Prostate gland (tissue), 2 donors: ENCODE data around the gene CLEC12A. TPM values are rescaled to one million over a fixed set of nuclear protein-coding genes. Genes with fewer than 3 reads are reported as not detected.
"Not testable (repeated sequence)": the region's sequence is repeated elsewhere in the genome, so short reads cannot be mapped to it uniquely, and the experiment has no call there.

Experiments
- DNase-seq: peaks from one replicate; pipeline ENCODE4 v3.0.0-alpha.2; 2019; ENCODE audit warnings: low spot score
- H3K27ac ChIP-seq, 2 donors: fragments of 200-600 bp; sonication (generic); 2 replicates each; pipeline ENCODE4 v1.5.1; 2017 to 2019
- H3K27me3 ChIP-seq: fragments of 200-600 bp; sonication (generic); replicated peaks from 2 replicates; pipeline ENCODE4 v1.5.1; 2019; ENCODE audit not compliant: insufficient read depth
- H3K36me3 ChIP-seq, 2 donors: fragments of 200-600 bp; sonication (generic); 1 replicate in 1 of 2; 2 replicates in 1 of 2; pipeline versions ENCODE4 v1.5.1 to v1.8.1; 2017 to 2019
- H3K4me1 ChIP-seq: fragments of 200-600 bp; sonication (generic); replicated peaks from 2 replicates; pipeline ENCODE4 v1.5.1; 2019
- H3K4me3 ChIP-seq, 2 donors: fragments of 200-600 bp; sonication (generic); 2 replicates each; pipeline ENCODE4 v1.5.1; 2017 to 2019
- H3K9me3 ChIP-seq: fragments of 200-600 bp; sonication (generic); 2 replicates; pipeline ENCODE4 v1.5.1; 2017
- POLR2A ChIP-seq: fragments of 450-650 bp; IDR thresholded peaks from one replicate; pipeline ENCODE4 v1.6.1; 2016; ENCODE audit warnings: antibody characterized with exemption, mild to moderate bottlenecking
- POLR2AphosphoS5 ChIP-seq: sonication (generic); formaldehyde crosslinking; IDR thresholded peaks from one replicate; pipeline ENCODE4 v1.6.1; 2017; ENCODE audit warnings: antibody characterized with exemption
- WGBS: methylation state at CpG from one replicate; pipeline ENCODE4 v1.1.5; 2018; 5-methylcytosine and 5-hydroxymethylcytosine counted together
- intact Hi-C: fragments of 100-400 bp; cut with DNase I; formaldehyde crosslinking; loops from one replicate; pipeline ENCODE4 v1.14.2; 2022
- total RNA-seq, 2 donors: library from RNA; depleted of rRNA; stranded (reverse); fragments of >200 nt; gene quantifications; one replicate each; pipeline ENCODE4 v1.1.0, GENCODE V29; 2016
- TF ChIP-seq, protein P1 (sequence below), 4 experiments: fragments of 200-600 bp in 2 of 4; fragments of 450-650 bp in 2 of 4; sonication (generic) in 2 of 4; IDR thresholded peaks; 1 replicate in 3 of 4; 2 replicates in 1 of 4; pipeline ENCODE4 v1.5.1; 2016 to 2019; ENCODE audit warnings: antibody characterized with exemption in 4 of 4, mild to moderate bottlenecking in 2 of 4, moderate library complexity in 2 of 4

Gene CLEC12A
- total RNA-seq, 2 donors from 2014 or later = 0.18 TPM; not detected in 1

DNA sequence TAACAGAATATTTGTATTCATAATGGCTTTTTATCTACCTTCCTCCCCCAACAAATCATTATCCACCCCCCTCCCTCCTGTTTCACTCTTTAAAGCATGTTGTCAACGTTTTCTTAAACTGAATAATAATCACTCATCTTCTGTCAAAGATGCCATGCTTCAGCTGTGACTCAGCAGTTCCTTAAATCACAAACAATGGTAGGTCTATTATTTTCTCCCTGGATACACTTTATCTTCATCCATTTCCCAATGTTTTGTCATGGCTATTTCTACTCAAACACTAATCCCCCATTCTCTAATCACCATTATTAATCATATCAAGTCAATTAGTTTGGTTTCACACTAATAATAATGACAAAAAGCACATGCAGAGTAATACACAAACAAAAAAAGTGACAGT lies 45.7 kb downstream of the CLEC12A start:
- no peak for TF ChIP-seq POLR2AphosphoS5
- no peak for DNase-seq
- Histone ChIP-seq H3K9me3 (no peaks in the 10 kb centered on the region), H3K4me3 (no peak overlapping the region), H3K27ac (no peak overlapping the region), H3K4me1 (no peaks in the 10 kb centered on the region), H3K36me3 (no peaks in the 10 kb centered on the region), H3K27me3 (no peaks in the 10 kb centered on the region)
- WGBS = 15% methylated on average over 1 of the region's 1 CpG
- intact Hi-C loops = no loop called here

DNA sequence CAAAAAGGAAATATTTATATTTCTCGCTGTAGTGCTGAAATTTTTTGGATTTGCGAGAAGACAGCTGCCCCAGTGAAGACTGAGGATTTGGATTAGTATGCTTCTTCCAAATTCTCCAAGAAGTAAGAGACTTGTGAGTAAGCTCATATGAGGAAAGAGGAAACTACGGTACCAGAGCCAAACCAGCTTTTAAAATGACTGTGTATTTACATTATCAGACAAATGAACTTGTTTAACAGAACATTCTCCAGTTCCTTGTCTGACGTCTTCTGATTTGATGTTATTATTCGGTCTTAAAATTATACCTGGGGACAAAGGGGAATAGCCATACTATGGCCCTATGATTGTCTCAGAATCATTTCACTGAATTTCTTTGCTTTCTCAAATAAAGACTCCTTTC lies 47.2 kb downstream of the CLEC12A start:
- H3K27me3 ChIP-seq = no peaks in the 10 kb centered on the region
- intact Hi-C loops = no loop called here
- H3K27ac ChIP-seq = no peak overlapping the region
- no peaks in the 10 kb centered on the region for H3K9me3 ChIP-seq
- WGBS = 36% methylated on average over 5 of the region's 5 CpGs
- TF ChIP-seq POLR2A = no peak
- TF ChIP-seq POLR2AphosphoS5 = peak; percentile 57
- TF ChIP-seq, protein P1, sequence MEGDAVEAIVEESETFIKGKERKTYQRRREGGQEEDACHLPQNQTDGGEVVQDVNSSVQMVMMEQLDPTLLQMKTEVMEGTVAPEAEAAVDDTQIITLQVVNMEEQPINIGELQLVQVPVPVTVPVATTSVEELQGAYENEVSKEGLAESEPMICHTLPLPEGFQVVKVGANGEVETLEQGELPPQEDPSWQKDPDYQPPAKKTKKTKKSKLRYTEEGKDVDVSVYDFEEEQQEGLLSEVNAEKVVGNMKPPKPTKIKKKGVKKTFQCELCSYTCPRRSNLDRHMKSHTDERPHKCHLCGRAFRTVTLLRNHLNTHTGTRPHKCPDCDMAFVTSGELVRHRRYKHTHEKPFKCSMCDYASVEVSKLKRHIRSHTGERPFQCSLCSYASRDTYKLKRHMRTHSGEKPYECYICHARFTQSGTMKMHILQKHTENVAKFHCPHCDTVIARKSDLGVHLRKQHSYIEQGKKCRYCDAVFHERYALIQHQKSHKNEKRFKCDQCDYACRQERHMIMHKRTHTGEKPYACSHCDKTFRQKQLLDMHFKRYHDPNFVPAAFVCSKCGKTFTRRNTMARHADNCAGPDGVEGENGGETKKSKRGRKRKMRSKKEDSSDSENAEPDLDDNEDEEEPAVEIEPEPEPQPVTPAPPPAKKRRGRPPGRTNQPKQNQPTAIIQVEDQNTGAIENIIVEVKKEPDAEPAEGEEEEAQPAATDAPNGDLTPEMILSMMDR (IDR thresholded peaks at IDR 0.05) = no peak
- peak; percentile 15 for DNase-seq
- H3K4me1 ChIP-seq = no peaks in the 10 kb centered on the region
- H3K36me3 ChIP-seq = no peaks in the 10 kb centered on the region
- no peak overlapping the region for H3K4me3 ChIP-seq

- intact Hi-C loops = no loop called here
- no peaks in the 10 kb centered on the region for H3K36me3 ChIP-seq
- H3K4me3 ChIP-seq = no peak overlapping the region
- no peak overlapping the region for H3K27ac ChIP-seq
- DNase-seq = no peak
- TF ChIP-seq, protein P1 (IDR thresholded peaks at IDR 0.05) = no peak
- no peak for TF ChIP-seq POLR2A
- TF ChIP-seq POLR2AphosphoS5 = no peak
- H3K4me1 ChIP-seq = no peaks in the 10 kb centered on the region
- no peaks in the 10 kb centered on the region for H3K9me3 ChIP-seq
- WGBS = 81% methylated on average over 3 of the region's 3 CpGs
- no peaks in the 10 kb centered on the region for H3K27me3 ChIP-seq
Observed at GRCh38 chr12:10021342-10021741, 50.1 kb downstream of the CLEC12A start.

DNA sequence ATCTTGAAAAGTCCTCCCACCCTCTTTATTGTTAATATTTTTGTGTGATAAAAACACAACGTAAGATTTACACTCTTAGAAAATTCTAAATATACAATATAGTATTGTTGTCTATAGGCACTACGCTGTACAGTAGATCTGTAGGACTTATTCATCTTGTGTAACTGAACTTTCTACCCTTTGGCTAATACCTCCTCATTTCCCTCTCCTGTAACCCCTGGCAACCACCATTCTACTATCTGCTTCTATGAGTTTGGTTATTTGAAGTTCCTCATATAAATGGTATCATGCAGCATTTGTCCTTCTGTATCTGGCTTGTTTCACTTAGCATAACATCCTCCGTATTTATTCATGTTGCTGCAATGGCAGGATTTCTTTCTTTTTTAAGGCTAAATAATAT lies 54.0 kb downstream of the CLEC12A start:
- intact Hi-C loops = no loop called here
- TF ChIP-seq POLR2AphosphoS5 = no peak
- TF ChIP-seq, protein P1 (IDR thresholded peaks at IDR 0.05) = no peak
- no peak for TF ChIP-seq POLR2A
- Histone ChIP-seq H3K27me3 (no peaks in the 10 kb centered on the region), H3K36me3 (no peaks in the 10 kb centered on the region), H3K4me1 (no peaks in the 10 kb centered on the region), H3K27ac (no peak overlapping the region), H3K4me3 (no peak overlapping the region), H3K9me3 (no peaks in the 10 kb centered on the region)
- 69% methylated on average over 3 of the region's 3 CpGs for WGBS
- DNase-seq = no peak

GRCh38 chr12:10026666-10027065 lies 55.5 kb downstream of the CLEC12A start:
- H3K27me3 ChIP-seq, H3K9me3 ChIP-seq, H3K27ac ChIP-seq, DNase-seq, intact Hi-C loops, H3K36me3 ChIP-seq, H3K4me3 ChIP-seq, H3K4me1 ChIP-seq: not testable (repeated sequence)
- WGBS = 94% methylated on average over 4 of the region's 4 CpGs

GRCh38 chr12:10027311-10027710 lies 56.1 kb downstream of the CLEC12A start:
- 62% methylated on average over 3 of the region's 3 CpGs for WGBS
- no peaks in the 10 kb centered on the region for H3K27me3 ChIP-seq

More at GRCh38 chr12:10027311-10027710, 56.1 kb downstream of the CLEC12A start:
- intact Hi-C loops = no loop called here
- TF ChIP-seq POLR2AphosphoS5 (no peak), POLR2A (no peak)
- TF ChIP-seq, protein P1 (IDR thresholded peaks at IDR 0.05) = no peak
- Histone ChIP-seq H3K36me3 (no peaks in the 10 kb centered on the region), H3K27ac (no peak overlapping the region), H3K4me1 (no peaks in the 10 kb centered on the region), H3K9me3 (no peaks in the 10 kb centered on the region), H3K4me3 (no peak overlapping the region)
- DNase-seq = no peak
